ENCODE measurements around the gene KIF16B. TPM values are rescaled to one million over a fixed set of nuclear protein-coding genes. Genes with fewer than 3 reads are reported as not detected.
"Not testable (repeated sequence)": the region's sequence is repeated elsewhere in the genome, so short reads cannot be mapped to it uniquely, and the experiment has no call there.

Gene KIF16B
- total RNA-seq, 1 donor, result 5.8 TPM

DNA sequence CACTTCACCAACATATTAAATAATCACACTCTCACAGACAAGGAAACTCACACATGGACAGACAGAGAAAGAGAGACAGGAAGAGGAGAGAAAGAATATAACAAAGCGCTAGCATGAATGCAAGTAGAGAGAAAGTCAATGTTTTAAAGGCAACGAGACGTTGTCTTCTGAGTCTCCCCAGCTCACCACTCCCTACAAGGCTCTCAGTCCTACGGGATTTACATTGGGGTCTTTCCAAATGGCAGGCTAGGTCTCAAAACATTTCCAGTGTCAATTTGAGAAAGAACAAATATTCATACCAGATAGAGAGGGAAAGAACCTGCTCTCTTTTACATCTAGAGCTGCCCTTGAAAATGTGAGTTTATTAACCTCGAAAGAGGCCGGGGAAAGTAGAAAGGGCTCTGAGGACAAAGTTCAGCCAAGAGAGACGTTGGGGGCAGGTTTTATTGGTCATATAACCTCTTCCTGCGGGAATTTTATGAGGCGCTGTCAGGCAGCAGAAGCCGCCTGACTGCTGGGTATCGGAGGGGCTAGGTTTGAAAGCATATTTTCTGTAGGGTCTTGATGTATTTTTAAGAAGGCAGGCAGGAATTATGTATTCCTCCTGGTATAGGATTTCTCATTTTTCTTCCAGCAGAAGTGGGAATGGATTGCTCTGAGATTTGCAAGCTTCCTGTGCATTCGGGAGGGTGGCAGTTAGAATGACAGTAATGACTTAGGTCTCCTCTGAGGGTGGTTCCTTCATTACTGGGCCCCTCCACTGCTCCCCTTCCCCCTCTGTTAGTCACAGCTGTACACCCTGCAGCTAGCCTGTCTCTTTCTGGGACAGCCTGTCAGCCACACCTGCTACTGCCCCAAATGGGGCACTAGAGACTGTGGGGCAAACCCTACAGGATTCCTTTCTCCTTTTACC is 34.4 kb upstream of the KIF16B start:
- Histone ChIP-seq H3K4me3 (ENCODE audit: low read length) (no peak overlapping the region), H3K4me1 (ENCODE audit: insufficient read depth, low read length) (no peaks in the 10 kb centered on the region), H3K27me3 (ENCODE audit: insufficient read depth, low read length) (no peaks in the 10 kb centered on the region), H3K9me3 (ENCODE audit: low read depth, low read length) (no peaks in the 10 kb centered on the region)

DNA sequence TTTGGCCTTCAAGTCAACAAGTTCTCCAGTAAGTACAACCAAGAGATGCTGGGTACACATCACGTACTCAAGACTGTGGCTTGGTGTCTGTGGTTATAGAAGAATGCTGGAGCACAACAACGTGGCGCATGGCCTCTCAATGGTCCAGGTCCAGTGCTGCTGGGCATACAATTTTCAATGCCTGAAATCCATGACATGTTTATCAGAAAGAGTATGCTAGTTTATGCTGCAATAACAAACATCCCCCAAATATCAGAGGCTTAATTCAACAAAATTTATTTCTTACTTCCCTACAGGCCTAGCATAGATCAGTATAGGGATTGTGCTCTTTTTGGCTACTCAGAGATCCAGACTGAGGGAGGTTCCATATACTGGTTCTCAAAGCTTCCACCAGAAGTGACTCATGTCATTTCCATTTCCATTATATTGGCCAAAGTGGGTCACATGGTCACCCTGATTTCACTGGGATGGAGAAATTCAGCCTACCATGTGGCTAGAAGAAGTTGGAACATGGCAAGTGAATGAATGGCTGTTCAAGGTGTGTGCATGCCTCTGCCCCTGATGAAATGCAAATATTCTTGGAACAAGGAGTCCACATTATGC is 33.3 kb upstream of the KIF16B start:
- Histone ChIP-seq H3K4me1 (ENCODE audit: insufficient read depth, low read length) (no peaks in the 10 kb centered on the region), H3K27me3 (ENCODE audit: insufficient read depth, low read length) (no peaks in the 10 kb centered on the region), H3K4me3 (ENCODE audit: low read length) (no peak overlapping the region), H3K9me3 (ENCODE audit: low read depth, low read length) (no peaks in the 10 kb centered on the region)

DNA sequence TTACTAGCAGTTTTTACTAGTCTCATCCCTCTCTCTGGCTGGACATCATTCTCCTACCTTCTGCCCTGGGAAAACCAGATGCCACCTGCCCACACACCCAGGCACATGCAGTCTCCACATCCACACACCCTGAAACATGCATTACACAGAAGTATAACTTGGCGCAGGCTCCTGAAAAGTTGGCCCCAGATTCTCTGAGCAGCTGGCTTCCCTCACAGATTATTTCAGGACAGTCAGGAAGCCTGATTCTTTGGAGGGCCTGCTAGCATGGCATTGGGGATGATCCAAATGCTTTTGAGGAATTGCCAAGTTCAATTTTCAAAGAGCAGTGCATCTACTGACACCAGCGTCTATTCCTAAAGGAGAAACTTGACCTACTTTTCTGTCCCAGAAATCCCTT is 27.8 kb upstream of the KIF16B start:
- H3K9me3 ChIP-seq (ENCODE audit: low read depth, low read length), result no peaks in the 10 kb centered on the region

GRCh38 chr20:16599257-16599656 is 26.0 kb upstream of the KIF16B start:
- H3K4me1 ChIP-seq (ENCODE audit: insufficient read depth, low read length), result no peaks in the 10 kb centered on the region
- no peaks in the 10 kb centered on the region for H3K27me3 ChIP-seq (ENCODE audit: insufficient read depth, low read length)
- no peak overlapping the region for H3K4me3 ChIP-seq (ENCODE audit: low read length)
- H3K9me3 ChIP-seq (ENCODE audit: low read depth, low read length), result no peaks in the 10 kb centered on the region

More for the DNA sequence above, 27.8 kb upstream of the KIF16B start:
- Histone ChIP-seq H3K27me3 (ENCODE audit: insufficient read depth, low read length) (no peaks in the 10 kb centered on the region), H3K4me3 (ENCODE audit: low read length) (no peak overlapping the region), H3K4me1 (ENCODE audit: insufficient read depth, low read length) (no peaks in the 10 kb centered on the region)

DNA sequence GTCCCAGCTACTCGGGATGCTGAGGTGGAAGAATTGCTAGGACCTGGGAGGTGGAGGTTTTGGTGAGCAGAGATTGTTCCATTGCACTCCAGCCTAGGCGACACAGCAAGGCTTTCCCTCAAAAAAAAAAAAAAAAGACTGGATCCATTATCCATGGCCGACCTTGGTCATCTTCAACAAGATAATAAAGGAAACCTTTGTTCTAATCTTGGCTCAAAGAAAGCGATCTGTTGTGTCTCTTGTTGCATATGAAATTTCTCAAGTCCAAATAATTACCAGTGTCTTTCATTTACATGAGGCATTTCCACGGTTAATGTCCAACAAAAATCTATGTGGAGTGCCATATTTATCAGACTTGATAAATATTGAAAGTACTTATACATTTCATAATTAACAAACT is 23.7 kb upstream of the KIF16B start:
- no peaks in the 10 kb centered on the region for H3K9me3 ChIP-seq (ENCODE audit: low read depth, low read length)
- no peaks in the 10 kb centered on the region for H3K4me1 ChIP-seq (ENCODE audit: insufficient read depth, low read length)
- H3K27me3 ChIP-seq (ENCODE audit: insufficient read depth, low read length), result no peaks in the 10 kb centered on the region
- H3K4me3 ChIP-seq (ENCODE audit: low read length), result no peak overlapping the region

- H3K9me3 ChIP-seq (ENCODE audit: low read depth, low read length); H3K27me3 ChIP-seq (ENCODE audit: insufficient read depth, low read length); H3K4me3 ChIP-seq (ENCODE audit: low read length); H3K4me1 ChIP-seq (ENCODE audit: insufficient read depth, low read length): not testable (repeated sequence)
These were observed 23.2 kb upstream of the KIF16B start for GRCh38 chr20:16596404-16596803.

DNA sequence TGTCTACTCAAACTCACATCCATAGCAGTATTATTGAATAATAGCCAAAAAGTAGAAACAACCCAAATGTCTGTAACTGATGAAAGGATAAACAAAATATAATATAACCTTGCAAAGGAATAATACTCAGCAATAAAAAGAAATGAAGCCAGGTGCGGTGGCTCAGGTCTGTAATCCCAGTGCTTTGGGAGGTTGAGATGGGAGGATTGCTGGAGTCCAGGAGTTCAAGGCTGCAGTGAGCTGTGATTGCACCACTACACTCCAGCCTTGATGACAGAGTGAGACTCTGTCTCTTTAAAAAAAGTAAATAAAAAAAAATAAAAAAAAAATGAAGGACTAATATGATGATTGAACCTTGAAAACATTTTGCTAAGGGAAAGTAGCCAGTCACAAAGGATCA is 22.1 kb upstream of the KIF16B start:
- no peaks in the 10 kb centered on the region for H3K9me3 ChIP-seq (ENCODE audit: low read depth, low read length)
- no peaks in the 10 kb centered on the region for H3K27me3 ChIP-seq (ENCODE audit: insufficient read depth, low read length)
- no peak overlapping the region for H3K4me3 ChIP-seq (ENCODE audit: low read length)
- H3K4me1 ChIP-seq (ENCODE audit: insufficient read depth, low read length), result no peaks in the 10 kb centered on the region

- Histone ChIP-seq H3K4me1 (ENCODE audit: insufficient read depth, low read length) (no peaks in the 10 kb centered on the region), H3K27me3 (ENCODE audit: insufficient read depth, low read length) (no peaks in the 10 kb centered on the region), H3K9me3 (ENCODE audit: low read depth, low read length) (no peaks in the 10 kb centered on the region), H3K4me3 (ENCODE audit: low read length) (no peak overlapping the region)
These were observed 16.9 kb upstream of the KIF16B start for GRCh38 chr20:16590041-16590633.

- Histone ChIP-seq H3K27me3 (ENCODE audit: insufficient read depth, low read length) (no peaks in the 10 kb centered on the region), H3K4me3 (ENCODE audit: low read length) (no peak overlapping the region), H3K4me1 (ENCODE audit: insufficient read depth, low read length) (no peaks in the 10 kb centered on the region), H3K9me3 (ENCODE audit: low read depth, low read length) (no peaks in the 10 kb centered on the region)
These were observed 16.4 kb upstream of the KIF16B start for GRCh38 chr20:16589623-16590022.

- Histone ChIP-seq H3K4me3 (ENCODE audit: low read length) (no peak overlapping the region), H3K4me1 (ENCODE audit: insufficient read depth, low read length) (no peaks in the 10 kb centered on the region), H3K9me3 (ENCODE audit: low read depth, low read length) (no peaks in the 10 kb centered on the region), H3K27me3 (ENCODE audit: insufficient read depth, low read length) (peaks cover 5% of the 10 kb centered on the region)
These were observed 15.0 kb upstream of the KIF16B start for GRCh38 chr20:16588241-16588640.

DNA sequence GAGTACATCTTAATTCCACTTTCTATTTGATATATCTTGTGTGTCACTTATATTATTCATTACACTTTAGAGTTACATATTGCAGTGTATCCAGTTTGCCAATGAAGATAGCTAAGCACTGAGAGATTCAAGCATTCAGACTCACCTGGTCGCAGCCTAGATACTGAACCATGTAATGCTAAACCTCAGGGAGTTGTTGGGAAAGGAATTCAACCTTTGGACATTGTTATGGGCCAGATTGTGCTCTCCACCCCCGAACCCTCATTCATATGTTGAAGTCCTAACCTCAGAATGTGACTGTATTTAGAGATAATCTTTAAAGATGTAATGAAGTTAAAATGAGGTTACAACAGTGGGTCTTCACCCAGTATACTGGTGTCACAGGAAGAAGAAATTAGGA is 13.8 kb upstream of the KIF16B start:
- no peaks in the 10 kb centered on the region for H3K9me3 ChIP-seq (ENCODE audit: low read depth, low read length)

GRCh38 chr20:16583474-16583873 is 10.2 kb upstream of the KIF16B start:
- Histone ChIP-seq H3K4me1 (ENCODE audit: insufficient read depth, low read length) (no peaks in the 10 kb centered on the region), H3K4me3 (ENCODE audit: low read length) (no peak overlapping the region), H3K27me3 (ENCODE audit: insufficient read depth, low read length) (peaks cover 5% of the 10 kb centered on the region), H3K9me3 (ENCODE audit: low read depth, low read length) (no peaks in the 10 kb centered on the region)

More for the DNA sequence above, 13.8 kb upstream of the KIF16B start:
- H3K4me3 ChIP-seq (ENCODE audit: low read length), result no peak overlapping the region
- H3K27me3 ChIP-seq (ENCODE audit: insufficient read depth, low read length), result peaks cover 5% of the 10 kb centered on the region
- no peaks in the 10 kb centered on the region for H3K4me1 ChIP-seq (ENCODE audit: insufficient read depth, low read length)

DNA sequence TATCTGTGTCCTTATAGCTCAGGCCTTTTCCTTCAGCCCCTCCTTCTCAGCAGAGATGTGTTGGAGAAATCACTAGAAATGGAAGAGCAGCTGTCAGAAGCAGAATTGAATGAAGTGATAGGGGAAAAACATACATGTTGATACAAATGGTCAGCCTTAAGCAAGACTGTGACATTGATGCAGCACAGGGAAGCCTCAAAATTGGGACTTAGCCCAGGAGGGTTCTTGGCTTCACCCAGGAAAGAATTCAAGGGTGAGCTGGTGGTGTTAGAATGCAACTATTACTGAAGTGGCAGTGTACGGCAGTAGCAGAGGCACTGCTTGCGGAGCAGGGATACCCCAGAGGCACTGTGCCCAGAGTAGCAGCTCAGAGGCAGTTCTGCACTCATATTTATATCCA is 8.0 kb upstream of the KIF16B start:
- peaks cover 5% of the 10 kb centered on the region for H3K27me3 ChIP-seq (ENCODE audit: insufficient read depth, low read length)
- H3K9me3 ChIP-seq (ENCODE audit: low read depth, low read length), result no peaks in the 10 kb centered on the region
- no peak overlapping the region for H3K4me3 ChIP-seq (ENCODE audit: low read length)
- no peaks in the 10 kb centered on the region for H3K4me1 ChIP-seq (ENCODE audit: insufficient read depth, low read length)

DNA sequence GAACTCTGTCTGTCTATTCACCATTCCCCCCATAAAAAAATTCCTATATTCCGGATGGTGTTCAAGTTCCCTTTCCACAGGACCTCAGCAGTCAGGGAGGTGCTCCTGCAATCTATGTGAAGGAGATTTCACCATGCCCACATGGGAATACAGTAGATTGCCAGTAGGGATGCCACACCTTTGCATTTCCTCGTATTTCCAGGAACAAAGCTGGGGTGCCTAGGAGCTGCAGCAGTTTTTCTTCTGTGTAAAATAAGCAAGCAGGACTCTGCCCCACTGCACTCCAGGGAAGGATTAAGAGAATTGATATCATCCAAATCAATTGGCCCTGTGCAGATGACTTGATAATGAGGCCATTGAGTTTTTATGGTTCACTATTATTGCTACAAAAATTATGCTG is 7.4 kb upstream of the KIF16B start:
- Histone ChIP-seq H3K4me3 (ENCODE audit: low read length) (no peak overlapping the region), H3K4me1 (ENCODE audit: insufficient read depth, low read length) (peaks cover 3% of the 10 kb centered on the region), H3K9me3 (ENCODE audit: low read depth, low read length) (no peaks in the 10 kb centered on the region), H3K27me3 (ENCODE audit: insufficient read depth, low read length) (peaks cover 5% of the 10 kb centered on the region)

- Histone ChIP-seq H3K4me1 (ENCODE audit: insufficient read depth, low read length) (peaks cover 8% of the 10 kb centered on the region), H3K9me3 (ENCODE audit: low read depth, low read length) (no peaks in the 10 kb centered on the region), H3K27me3 (ENCODE audit: insufficient read depth, low read length) (peaks cover 5% of the 10 kb centered on the region), H3K4me3 (ENCODE audit: low read length) (no peak overlapping the region)
These were observed 6.9 kb upstream of the KIF16B start for GRCh38 chr20:16580147-16580546.

All from mononuclear cell (primary cell).